ENCODE data around the gene LMO7.
"Not testable (repeated sequence)": the region's sequence is repeated elsewhere in the genome, so short reads cannot be mapped to it uniquely, and the experiment has no call there.

The LMO7 gene

DNA sequence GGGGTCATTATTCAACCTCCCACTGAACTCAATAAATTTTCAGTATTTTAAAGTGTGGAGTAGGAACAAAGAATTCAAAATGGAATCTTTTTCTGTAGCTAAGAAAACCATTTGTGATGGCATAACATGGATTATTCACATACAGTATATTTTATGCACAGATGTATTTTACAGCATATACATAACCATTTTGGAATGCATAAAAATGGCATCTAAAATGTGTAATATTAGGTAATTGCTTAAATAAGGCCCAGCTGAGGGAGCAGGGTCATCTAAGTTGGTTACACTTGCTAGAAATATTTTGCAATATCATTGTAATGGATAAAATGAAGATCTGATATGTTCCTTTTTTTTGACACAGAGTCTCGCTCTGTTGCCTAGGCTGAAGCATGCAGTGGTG, 146.9 kb downstream of the LMO7 start:
- no peak for DNase-seq

DNA sequence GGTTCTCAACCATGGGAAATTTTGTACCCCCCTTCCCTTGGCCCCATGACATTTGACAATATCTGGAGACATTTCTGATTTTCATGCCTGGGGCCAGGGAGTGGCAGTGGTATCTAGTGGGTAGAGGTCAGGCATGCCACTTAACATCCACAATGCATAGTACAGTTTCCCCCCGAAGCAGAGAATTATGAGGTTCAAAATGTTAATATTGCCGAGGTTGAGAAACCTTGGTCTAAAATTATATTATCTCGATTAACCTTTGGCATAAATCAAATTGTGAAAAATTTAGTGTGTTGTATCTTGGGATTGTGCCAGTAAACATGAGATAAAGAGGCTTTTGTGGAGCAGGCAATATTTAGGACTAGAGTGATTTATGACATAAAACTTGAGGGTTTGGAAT, 147.9 kb downstream of the LMO7 start:
- DNase-seq: no peak

DNA sequence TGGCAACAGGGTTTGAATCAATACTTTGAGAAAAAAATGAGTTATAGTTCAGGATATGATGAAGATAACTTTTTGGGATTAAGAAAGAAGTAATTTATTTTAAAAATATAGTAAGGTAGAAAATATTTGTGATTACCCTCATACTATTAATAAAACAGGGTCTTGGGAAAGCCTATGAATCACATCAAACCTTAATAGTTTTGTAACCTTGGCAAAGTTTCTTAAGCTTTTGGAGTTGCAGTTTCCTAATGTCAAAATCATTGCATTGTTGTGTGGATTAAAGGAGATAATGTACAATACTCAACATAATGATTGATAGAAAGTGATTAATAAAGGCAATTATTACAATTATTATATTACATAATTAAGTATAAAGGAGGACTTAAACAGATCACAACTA, 149.0 kb downstream of the LMO7 start:
- DNase-seq: no peak

DNA sequence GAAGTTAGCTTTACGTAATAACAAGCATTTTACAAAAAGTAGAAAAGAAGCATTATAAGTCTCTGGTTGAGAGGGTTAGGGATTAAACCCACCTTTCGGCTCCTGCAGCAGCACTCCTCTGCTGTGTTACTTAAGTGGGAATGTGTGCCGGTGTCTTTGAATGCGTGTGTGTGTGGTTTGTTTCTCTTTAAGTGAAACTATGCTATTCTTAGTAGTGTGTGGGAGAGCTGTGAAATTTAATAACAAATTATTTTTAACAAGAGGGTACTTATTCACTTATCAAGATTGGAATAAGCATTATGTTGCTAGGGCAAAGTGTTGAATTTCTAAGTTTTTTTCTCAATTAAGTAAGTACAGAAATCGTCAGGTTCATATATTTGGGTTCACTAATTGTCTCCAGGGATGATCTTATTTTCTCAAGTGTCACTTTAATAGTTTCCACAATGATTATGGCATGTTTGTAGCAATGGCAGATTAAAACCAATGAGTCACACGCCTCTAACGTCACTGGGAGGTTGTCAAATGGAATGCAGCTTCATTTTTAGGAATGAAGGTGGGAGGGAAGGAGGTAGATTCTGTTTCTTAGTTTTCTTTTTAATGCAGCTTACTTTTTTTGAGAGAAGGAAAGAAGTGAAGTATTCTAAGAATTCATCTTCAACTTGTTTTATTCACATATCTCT, 151.3 kb downstream of the LMO7 start:
- no peak for DNase-seq

DNA sequence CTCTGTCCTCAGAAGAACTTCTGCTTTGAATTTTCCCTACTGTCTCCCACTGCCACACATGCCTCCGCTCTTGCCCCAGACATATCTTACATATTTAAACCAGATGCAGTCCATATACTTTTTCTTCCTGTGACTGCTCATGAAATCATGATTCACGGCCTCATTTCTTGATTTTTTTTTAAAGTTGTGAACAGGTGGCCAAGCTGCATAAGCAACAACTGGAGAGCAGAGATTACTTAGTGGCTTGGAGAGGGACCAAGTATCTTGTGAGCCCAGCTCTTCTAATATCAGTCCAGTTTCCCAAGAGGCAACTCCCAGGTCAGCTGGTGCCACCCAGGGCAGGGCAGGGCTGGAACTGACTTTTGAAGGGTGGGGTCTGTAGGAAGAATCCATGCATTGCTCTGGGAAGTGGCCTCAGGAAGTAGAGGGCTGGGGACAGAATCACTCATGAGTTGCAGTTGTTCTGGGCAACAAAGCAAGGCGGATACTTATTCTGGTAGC, 152.4 kb downstream of the LMO7 start:
- DNase-seq: peak; percentile 22 to 69

DNA sequence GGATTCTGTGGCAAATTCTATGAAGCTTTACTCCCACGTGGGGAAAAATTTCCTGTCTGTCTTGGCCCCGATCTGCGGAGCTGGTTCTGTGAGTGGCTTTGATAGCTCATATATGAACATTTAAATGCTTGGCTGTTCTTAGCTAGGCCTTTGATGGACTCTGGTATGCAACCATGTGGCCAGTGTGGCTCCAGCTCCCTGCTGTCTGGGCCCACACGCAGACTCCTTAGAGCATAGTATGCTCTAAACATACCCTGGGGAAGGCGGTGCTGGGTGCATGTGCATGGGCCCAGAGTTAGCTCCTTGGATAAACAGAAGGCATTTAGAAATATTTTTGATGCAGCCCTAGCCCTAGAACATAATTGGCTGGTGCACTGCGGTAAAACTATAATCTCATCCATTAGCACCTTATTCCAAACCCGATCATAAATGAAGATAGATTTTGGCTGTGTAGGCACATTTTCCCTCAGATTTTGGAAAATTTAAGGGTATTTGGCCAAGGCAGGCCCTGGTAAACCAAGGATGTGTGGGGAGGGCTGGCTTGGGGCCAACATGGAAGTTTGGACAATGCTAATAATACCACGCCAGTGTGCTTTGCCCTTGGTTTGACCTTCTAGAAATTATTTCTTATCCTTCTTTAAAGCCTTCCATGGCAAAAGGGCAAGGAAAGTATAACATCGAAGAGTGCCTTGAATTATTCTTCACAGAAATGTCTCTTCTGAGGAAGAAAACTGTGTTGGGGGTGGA, 153.5 kb downstream of the LMO7 start:
- DNase-seq: no peak

DNA sequence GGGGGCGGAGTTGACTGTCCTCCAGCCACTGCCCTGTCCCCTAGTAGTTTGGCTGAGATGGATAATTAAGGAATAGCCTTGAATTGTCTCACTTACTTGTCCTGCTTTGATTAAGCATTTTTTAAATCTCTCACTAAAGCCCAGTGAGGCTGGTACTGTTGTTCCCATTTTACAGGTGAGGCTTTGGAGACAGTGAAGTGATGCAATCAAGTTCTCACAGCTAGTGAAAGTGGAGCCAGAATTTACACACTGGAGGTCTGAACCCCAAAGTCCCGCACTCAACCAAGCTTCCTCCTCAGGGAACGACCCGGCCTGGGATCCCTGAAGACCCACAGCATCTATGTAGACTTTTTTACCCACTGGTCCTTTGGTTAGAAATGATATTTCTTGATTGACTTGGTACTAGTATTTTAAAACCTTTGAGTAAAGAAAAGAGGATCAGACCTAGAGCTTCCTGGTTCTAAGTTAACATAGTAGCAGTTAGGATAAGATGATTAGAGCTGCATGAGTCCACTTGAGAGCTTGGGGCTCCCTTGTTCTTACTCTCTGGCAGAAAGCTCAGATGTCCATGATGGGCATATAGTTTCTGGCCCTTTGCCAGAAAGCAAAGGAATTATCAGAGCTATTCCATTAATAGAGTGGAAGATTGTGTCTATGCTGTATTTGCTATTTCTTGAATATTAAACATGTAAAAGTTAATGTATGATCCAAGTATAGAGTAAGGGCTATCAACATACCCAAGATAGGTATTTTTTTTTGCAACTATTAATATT, 154.3 kb downstream of the LMO7 start:
- DNase-seq: peak; percentile 6 to 62

DNA sequence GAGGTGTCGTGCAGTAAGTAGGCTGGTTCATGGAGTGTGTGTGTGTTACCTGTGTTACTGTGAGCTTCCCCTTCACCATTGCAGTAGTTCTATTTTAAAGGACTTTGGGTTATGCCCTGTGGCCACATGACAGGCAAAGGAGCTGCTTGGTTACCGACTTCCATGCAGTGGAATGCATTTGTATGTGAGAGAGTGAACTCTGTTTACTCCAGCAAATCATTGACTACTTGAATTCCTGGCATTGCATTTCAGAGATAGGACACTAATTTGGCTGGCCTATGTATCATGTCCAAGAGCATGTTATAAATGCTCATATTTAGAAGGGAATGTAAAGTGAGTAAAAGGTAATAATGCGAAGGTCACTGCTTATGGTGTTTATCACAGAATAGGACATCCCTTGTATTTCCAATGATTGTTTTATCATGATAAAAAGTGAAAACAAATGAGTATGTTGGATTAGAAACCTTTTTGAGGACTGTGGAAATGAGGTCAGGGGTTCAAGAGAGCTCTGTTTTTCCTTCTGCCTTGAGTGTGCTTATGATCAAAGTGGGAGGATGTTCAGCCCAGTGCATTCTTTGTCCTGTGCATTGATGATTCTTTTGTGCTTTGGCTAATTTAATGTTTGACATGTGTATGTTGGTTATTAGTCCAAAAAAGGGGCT, 156.5 kb downstream of the LMO7 start:
- DNase-seq: no peak

DNA sequence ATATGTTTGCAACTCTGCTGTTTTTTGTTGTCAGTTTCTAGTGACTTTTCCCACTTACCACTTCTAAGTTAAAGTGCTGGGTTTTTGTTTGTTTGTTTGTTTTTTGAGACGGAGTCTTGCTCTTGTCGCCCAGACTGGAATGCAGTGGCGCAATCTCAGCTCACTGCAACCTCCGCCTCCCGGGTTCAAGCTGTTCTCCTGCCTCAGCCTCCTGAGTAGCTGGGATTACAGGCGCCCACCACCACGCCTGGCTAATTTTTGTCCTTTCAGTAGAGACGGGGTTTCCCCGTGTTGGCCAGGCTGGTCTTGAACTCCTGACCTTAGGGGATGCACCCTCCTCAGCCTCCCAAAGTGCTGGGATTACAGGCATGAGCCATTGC, 157.0 kb downstream of the LMO7 start:
- DNase-seq: not testable (repeated sequence)

DNA sequence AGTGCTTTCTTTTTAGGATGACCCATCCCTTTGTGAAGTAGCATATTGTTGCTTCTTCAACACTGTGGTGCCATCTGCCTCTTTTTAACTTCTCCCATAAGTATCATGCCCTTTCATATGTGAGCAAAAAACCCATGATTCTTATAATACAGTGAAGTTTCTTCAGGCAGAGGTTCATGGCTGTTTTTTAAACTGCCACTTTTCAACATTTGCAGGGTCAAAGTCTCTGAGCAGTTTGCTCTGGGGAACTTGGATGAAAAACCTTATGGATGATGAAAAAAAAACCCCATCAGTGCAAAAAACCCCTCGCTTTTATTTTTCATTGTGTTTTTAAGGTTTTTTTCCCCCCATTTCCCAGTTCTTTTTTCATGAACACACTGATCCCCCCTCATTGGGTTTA, 158.5 kb downstream of the LMO7 start:
- DNase-seq: peak; percentile 74 to 83

DNA sequence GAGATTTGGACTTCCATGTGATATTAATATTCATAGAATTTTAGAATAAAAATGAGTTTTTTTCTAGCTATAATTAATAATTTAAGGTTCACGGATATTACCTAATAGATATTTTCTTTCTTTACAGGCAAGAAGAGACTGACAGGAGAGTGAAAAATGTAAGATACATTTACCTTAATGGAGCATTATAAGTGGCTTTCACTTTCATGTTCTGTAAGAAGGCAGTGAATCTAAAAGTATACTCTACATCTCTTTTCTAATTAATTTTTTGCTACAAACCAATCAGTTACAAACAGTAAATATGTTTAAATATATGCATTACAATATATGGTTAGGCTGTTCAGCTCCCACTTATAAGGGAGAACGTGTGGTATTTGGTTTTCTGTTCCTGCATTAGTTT, 159.1 kb downstream of the LMO7 start:
- no peak for DNase-seq

DNA sequence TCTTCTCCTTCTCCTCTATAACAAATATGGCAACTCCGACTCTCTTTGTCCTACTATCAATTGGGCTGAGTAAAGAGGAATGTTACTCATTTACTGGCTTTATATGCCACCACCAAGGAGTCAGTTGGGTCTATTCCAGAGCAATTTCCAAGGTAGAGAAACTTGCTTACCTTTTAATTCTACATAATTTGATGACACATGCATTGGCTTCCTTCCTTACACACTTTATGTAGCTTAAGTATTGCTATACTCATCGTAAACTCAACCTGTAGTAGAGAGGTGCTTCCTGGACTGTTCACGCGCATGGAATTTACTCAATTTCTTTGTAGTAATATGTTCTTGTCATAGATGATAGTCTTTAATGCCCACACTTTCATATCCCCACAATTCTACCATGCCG, 160.7 kb downstream of the LMO7 start:
- DNase-seq: no peak

DNA sequence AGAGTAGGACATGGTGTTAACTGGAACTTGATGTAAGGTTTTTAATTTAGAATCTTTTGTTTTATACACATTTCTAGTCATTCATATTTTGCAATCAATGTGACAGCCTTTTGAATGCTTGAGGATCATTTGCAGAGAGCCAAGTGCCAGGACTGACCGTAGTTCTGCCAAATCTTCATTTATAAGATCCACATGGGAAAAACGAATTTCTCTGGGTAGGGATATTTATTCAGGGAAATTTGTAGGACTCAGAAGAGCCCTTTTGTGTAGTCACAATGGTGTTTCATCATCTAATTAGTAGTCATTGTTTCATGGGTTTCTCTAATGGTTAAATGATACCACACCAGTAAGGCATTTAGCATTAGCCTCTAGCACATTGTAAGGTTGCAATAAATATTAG, 161.1 kb downstream of the LMO7 start:
- no peak for DNase-seq

DNA sequence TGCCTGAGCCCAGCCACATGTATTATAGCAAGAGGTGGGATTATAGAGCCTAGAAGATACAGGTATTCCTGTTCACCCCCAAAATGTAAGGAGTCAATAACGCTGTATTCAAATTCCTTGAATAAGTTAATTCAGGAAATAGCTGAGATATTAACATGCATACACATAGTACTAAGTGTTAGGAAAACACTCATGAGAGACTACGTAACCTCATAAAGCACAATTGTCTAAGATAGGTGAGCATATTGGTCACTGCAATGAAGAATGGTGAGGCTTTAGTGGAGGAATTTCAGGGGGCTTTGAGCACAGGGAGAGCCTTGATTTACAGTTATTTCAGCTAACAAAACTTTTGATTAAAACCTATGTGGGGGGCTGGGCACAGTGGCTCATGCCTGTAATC, 161.6 kb downstream of the LMO7 start:
- no peak for DNase-seq

DNA sequence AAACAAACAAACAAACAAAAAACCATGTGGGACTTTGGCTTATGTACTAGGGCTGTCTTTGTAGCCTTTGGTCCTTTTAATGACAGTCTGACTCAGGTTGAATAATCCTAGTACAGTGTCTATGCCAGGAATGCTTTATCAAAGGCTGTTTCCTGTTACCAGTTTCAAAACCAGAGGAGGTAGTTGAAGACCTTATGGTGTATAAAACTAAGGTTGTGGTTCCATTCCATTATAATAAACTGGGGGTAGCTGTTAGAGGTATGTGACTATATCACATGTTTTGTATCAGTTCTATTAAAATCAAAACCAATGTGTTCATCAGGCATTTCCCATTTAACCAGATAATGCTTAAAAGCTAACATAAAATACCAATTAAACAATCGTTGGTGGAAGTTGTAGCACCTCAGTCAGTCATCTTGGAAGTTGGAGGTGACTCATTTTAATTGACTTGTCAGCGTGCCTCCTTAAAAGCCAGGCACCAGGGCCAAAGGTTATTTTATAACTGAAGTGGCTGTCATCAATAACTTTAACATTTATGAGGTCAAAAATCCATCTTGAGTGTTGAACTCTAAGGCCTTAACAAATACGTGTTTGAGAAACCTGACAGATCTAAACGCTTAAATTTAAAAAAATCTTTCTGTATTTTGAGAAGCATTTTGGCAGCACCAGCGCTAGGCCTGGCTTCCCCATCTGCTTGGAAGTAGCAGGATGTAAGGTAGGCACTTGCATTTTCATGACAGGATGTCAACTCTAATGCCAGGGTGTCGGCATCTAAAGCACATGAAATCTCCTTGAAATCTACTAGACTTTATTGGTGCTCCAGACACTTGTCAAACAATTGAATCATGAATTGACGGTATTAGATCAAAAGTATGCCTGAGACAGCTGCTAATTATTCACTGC, 162.5 kb downstream of the LMO7 start:
- peak in 1 of 2 experiments; percentile 9 for DNase-seq

DNA sequence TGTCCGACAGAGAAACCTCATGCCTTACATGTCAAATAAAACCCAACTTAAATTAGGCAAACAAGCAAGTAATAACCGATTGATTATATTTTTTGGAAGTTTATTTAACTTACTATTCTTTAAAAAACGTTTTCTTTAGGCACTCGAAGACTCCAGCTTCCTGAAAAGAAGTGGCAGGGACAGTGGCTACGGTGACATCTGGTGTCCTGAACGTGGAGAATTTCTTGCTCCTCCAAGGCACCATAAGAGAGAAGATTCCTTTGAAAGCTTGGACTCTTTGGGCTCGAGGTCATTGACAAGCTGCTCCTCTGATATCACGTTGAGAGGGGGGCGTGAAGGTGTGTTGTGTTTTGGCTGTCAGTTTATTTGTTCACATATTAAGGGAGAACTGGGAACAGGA, 164.4 kb downstream of the LMO7 start:
- DNase-seq: peak in 1 of 2 experiments; percentile 12

DNA sequence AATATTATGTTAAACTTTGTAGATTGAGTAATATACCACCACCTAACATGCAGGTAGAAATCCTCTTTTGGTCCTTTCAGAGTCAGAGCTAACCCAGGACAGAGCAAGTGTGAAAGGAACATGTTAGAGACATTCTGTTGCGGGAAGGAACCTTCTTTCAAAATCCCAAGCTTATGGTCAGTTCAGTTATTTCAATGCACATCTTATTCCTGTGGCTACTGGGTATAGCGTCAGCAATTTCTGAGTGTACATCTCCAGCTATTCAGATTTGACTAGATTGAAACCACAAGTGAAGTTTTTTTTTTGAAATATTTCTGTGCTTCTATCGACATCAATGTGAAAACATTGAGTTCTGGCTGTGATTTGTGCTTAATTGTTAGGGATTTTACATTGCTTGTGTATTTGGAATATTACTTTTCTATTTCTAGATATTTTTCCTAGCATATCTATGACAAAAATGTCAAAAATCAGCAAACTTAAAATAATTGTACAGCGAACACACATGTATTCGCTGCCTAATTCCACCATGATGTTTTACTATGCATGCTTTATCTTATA, 165.3 kb downstream of the LMO7 start:
- no peak for DNase-seq

DNA sequence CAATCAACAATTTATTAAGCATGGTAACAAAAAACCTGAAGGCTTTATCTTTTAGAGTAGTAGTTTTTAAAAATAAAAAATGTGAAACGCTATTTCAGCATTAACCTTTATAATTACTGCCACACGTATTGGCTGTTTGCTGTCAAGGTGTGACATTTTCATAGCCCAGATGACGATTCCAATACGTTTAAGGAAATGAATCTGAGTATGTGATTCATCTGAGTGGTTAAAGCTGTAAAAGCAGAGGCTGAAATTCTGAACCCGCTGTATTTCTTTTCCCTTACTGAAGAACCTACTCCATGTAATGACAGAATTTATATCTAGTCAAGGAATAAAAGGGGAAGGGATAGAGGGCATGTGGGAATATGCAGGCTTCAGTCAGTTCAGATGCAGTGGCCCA, 166.0 kb downstream of the LMO7 start:
- no peak for DNase-seq

DNA sequence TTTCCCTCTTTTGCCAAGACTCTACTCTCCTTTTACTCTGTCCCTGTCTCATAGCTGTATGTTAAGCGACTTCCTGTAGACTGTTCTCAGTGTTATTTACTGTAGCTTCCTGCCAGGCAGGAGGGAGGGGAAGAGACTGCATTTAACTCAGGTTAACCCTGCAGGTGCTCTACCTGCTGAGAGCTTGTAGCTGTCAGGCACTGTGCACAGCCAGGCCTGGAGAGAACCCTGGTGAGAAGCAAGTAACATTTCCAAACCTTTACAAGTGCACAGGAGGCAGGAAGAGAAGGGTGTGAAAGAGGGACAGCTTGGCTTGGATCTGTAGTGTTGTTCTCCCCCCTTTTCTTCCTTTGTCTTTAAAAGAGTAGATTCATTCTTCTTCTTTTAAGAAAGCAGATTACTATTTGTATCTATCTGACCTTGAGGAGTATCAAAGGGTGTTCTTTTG, 167.1 kb downstream of the LMO7 start:
- DNase-seq: no peak

DNA sequence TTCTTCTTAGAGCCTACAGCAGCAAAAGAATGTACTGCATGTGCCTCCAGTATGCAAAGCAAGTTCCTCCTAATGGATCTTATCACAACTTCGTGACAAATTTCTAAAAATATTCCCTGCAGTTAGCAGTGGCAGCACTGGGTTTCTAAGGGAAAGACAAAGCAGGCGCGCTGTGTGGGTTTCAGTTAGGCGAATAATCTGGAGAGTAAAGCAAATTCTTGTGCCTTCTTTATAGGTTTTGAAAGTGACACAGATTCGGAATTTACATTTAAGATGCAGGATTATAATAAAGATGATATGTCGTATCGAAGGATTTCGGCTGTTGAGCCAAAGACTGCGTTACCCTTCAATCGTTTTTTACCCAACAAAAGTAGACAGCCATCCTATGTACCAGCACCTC, 167.9 kb downstream of the LMO7 start:
- DNase-seq: no peak

DNA sequence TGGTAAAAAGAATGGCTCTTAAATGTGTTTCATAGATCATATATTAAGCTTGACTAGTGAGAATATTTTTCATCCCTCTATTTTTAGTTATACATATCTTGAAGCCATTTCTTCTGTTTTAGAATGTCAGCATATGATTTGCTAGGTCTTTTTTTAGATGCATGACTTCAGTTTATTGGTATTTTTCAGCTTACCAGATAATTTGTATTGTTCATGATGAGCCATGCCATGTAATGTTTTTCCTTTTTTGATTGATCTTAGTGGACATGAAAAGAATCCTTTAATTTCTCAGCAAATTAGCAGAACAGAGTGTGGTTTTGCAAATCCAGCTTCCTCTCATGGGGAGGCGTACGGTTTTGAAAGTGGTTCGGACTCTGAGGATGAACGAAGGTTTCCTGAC, 168.5 kb downstream of the LMO7 start:
- DNase-seq: no peak

DNA sequence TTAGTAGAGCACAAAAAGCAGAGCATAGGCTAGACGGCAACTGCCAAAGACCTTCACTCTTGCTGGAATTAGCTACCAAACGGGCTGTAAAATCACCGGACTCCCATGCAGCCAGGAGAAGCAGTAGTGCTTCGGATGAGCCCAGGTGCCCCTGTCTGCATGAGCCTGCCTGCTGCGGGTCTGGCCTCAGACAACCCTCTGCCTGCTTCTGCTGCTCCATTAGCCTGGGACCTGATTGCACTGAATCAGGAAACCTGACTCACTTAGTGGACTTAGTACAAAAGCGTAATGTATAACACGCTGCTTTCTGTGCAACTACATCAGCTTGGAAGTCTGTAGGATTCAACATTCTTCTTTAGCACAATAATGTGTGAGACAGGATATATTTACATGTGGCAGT, 170.0 kb downstream of the LMO7 start:
- DNase-seq: no peak

Data from NCI-H524 (cell line).